HG03575 (cell line): ENCODE data around the gene DDX31.

Experiments used
- ATAC-seq: cut with Tn5 transposase; IDR thresholded peaks from one replicate; pipeline ENCODE4 v1.9.1; 2021; ENCODE audit not compliant: unreplicated experiment, insufficient number of reproducible peaks, low FRiP score; ENCODE audit errors: extremely low read depth

DDX31 gene

DNA sequence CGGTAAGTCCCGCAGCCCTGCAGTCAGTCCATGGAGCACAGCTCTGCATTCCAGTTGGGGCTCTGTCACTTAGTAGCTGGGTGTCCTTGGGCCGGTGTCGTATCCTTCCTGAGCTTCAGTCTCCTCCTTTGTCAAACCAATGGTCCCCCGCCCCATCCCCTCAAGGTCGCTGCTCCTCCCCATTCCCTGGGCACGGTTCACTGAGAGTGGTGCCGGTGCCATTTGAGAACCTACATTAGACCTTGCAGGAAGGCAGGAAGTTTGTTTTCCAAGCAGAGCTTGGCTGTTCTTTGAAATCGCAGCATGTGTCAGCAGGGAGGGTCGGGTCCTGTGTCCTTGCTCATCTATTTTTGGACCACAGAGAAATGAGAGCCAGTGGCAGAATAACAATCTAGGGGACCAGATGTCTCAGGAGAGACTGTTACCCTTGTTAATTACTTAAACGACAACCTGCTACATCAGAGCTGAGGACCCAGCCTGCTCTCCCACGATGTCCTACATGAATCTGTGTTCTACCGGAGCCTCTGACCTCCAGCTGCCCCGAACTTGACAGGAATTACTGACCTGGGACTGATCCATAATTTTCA is 109.1 kb downstream of the DDX31 start:
- no peak for ATAC-seq

- ATAC-seq = no peak
These were observed 110.1 kb downstream of the DDX31 start for GRCh38 chr9:132559711-132560110.

DNA sequence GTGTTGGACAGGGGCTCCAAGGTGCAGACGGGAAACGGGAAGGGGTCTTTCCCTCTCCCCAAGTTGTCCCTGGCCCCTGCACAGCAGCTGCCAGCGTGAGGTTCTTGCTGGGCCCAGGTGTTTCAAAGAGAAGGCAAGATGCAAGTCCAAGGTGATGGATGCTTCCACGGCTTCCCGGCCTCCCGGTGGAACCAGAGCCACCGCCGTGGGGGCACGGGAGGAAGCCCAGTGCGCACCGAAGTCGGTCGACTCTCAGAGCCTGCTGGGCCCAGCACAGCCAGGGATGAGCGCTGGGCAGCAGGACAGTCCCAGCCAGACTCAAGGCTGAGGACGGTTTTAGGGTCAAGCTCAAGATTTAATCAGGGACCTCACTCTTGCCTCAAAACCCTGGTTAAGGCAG is 112.6 kb downstream of the DDX31 start:
- no peak for ATAC-seq

- ATAC-seq = no peak
These were observed 113.1 kb downstream of the DDX31 start for GRCh38 chr9:132556714-132557113.

- no peak for ATAC-seq
These were observed 113.5 kb downstream of the DDX31 start for GRCh38 chr9:132556235-132556634.

GRCh38 chr9:132555528-132555927 is 114.3 kb downstream of the DDX31 start:
- no peak for ATAC-seq

DNA sequence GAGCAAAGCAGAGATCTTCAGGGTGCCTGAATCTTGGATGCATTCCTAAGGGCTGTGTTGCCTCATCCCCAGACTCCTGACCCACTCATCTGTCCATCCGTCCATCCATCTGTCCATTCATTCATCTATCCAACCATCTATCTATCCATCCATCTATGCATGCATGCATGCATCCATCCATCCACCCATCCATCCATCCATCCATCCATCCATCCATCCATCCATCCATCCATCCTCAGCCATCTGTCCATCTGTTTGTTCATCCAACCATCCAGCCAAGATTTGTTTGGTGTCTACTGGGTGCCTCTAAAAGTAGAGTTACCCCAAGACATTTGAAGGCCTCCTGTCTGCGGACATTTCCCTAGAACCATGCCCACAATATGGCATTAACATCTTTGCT is 115.0 kb downstream of the DDX31 start:
- ATAC-seq = no peak

GRCh38 chr9:132552041-132552440 is 117.7 kb downstream of the DDX31 start:
- no peak for ATAC-seq

DNA sequence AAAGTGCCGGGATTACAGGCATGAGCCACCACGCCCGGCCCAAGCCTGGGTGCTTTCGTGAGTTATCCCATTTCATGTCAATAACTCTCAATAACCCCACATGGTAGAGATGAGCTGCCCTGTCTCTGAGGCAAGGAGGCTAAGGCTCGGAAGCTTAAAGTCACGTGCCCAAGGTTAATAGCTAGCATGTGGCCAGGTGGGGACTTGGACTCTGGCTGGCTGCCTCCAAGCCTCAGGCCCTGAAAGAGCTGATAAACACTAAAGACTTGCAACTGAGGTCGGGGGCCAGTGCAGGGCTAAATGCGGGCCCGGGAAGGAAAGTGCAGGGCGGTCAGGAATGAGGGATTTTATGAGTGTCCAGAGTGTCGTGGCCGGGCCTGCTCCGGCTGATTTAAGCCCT is 118.2 kb downstream of the DDX31 start:
- ATAC-seq = no peak

GRCh38 chr9:132548751-132549640 is 120.8 kb downstream of the DDX31 start:
- ATAC-seq = no peak

GRCh38 chr9:132547976-132548730 is 121.6 kb downstream of the DDX31 start:
- ATAC-seq = no peak

GRCh38 chr9:132547436-132547835 is 122.3 kb downstream of the DDX31 start:
- ATAC-seq = no peak

DNA sequence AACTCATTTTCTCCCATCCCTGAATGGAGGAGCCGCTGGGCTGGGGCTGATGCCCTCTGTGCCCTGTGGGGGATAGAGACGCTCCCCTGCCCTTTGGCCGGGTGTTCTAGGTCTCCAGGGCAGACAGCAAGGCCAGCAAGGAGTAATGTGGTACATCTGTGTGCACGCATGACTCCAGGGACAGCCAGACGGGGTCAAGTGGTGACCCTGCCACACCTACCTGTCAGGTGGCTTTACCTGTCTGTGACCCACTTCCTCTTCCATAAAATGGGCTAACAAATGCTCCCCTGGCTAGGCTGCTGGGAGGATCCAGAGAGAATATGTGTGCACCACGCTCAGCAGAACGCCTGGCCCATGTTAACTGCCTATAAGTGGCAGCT is 122.7 kb downstream of the DDX31 start:
- ATAC-seq = no peak

GRCh38 chr9:132546148-132547051 is 123.4 kb downstream of the DDX31 start:
- ATAC-seq = no peak

DNA sequence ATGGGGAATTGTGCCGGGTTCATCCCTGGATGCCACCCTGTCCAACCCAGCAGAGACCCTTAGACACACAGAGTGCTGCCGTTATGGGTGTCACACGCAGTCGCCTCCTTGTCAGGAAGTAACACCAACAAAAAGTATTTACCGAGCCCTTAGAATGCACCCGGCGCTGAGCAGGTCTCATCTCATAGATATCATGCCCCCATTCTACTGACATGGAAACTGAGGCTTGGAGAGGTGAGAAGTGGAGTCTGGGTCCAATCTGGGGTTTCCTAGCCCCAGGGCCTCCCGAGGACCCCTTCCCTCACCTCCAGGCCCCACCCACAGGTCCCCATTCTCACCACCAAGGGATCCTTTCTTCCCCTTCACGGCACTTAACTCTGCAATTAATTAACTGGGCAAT is 124.2 kb downstream of the DDX31 start:
- ATAC-seq = no peak

DNA sequence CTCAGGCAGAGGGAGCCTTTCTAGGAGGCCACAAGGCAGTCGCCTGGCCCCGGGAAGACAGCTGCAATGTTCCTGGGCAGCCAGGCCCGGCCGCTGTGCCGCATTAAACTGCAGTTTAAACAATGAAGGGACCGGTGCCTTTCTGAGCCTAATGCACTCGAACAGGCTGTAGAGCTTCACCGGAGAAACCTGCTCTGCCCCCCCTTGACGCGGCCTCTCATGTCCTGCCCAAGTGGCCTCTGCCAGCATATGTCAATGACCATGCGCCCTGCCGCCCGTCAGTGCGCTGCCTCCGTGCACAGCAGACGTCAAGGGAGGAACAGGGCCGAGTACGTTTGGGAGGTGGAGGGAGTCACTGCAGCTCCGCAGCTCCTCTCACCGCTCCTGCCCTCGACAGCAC is 125.8 kb downstream of the DDX31 start:
- no peak for ATAC-seq

GRCh38 chr9:132543251-132543650 is 126.5 kb downstream of the DDX31 start:
- no peak for ATAC-seq
